NCI-H1105 (cell line): ENCODE results near the gene ITGAL.
"Not testable (repeated sequence)": the region's sequence is repeated elsewhere in the genome, so short reads cannot be mapped to it uniquely, and the experiment has no call there.

Experiments used
- DNase-seq: peaks from one replicate; lab custom pipeline; 2025; lab: John Stamatoyannopoulos, UW

ITGAL gene

DNA sequence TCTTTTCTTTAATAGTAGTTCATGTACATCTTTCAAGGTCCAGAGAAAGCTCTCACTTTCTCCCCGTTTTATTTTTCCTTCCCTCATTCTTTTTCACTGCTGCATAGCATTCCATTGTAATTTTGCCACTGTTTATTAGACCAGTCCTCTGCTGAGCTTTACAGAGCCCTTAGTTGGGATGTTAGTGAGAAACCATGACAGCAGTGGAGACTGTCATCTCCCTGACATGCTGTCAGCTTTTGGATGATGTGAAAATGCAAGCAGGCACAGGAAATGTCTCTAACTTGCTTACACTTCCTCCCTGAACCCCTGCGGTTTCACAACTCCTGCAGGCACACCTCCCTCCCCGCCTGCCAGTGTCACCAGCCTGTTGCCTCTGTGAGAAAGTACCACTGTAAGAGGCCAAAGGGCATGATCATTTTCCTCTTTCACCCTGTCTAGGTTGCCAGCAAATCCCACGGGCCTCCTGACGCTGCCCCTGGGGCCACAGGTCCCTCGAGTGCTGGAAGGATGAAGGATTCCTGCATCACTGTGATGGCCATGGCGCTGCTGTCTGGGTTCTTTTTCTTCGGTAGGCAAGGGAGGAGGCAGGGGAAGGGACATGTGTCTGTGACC, at the start of gene ITGAL:
Gene ITGAL (plus strand): TSS at position 415 of the 615 bp plus-strand sequence. CDS start 96 bp downstream, at position 511.
- no peak for DNase-seq

DNA sequence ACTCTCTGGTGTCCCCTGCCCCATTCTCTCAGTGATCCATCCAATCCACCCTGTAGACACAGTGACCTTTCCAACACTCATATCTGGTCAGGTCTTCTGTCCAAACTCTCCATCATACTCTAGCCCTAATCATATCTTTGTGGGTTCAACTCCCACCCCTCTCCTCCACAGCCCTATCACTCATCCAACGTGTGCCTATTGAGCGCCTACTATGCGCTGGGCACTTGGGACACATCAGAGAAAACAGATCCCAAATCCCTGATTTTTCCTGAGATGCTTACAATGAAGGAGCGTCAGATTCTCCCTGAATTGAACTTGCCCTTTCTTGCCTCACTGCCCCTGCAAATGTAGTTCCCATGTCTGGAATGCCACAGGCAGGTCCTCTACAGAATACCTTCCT, 44.5 kb upstream of the ITGAL start:
- DNase-seq: no peak

DNA sequence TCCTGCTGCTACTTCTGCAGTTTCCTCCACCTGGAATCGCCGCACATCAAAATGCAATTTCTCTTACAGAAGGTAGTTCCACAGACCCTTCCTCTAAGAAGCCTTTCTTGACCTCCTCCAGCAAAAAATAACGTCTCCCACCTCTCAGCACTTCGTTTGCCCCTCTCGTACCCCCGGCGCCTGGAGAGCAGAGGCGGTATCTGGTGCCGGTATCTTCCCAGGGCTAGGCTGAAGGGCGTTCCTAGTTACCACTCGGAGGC, 43.2 kb upstream of the ITGAL start:
- no peak for DNase-seq

DNA sequence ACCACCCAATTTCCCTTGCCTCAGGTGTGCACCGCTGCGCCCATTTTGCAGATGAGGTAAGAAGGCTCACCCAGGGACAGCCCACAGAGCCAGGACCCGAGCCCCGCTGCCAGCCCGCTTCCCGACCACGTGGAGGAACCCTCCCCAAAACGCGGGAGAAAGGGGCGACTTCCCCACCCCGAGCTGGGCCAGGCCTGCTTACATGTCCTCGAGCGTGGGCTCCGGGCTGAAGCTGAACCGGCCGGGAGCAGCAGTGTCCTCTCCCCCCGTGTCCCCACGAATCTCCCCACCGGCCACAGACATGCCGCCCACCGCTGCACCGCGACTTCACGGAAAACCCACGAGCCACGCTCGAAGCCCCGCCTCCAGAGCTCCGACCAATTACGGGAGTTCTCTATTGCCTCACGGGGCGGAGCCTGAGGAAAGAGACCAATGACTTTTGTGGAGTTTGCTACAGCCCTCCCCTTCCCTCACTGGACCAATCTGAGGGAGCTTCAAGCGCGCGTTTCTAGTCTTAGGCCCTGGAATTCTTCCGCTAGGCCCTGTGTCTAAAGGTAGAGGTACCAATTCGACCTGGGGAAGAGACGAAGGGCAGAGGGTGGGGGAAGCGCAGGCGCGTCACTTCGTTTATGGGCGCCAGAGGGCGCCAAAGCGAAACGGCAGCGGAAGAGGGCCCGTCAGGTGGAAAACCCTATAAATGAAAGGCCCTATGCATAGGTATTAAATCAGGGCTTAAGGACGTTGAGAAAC, 42.7 kb upstream of the ITGAL start, which contains the start of gene DCTPP1:
Gene DCTPP1 (minus strand): TSS at position 353 of the 750 bp plus-strand sequence. CDS start 50 bp downstream, at position 303.
- DNase-seq: peak; percentile 98

DNA sequence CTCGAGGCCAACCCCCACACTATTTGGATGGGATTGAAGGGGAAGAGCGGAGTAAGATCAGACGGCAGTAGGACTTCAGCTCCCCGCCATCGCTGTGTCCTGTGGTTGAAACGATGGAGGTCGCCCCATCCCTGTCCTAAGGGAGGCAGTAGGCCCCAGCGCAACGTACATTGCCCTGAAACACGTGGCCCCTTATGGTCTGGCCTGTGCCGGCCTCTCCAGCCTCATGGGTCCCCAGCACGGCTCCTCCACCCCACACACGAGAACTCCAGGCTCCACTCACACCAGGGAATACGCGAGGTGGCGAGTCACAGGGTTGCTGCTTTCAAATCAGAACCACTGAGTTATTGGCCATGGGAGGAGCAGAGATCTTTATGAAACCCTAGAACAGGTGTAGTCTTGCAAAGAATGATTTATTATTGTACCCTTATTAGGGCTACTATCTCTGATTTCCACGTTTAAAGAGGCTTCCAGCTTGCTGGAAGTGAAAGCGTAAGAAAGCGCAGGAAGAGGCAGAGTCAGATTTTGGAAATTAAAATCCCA, 42.0 kb upstream of the ITGAL start:
- no peak for DNase-seq

DNA sequence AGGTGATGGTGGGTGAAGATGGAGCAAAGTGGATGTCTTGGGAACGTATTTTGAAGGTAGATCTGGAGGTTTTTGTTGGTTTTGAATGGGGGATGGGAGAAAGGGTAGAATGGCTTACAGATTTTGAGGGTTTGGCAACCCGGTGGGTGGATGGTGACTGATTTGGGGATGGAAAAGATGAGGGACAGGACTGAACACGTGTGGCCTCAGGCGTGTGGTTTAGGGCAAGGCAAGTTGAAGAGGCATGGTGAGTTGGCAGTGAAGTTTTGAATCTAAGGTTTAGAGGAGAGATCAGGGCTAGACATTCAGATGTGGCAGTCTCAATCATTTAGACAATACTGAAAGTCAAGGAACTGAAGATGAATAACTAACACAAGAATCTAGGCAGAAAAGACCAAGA, 37.7 kb upstream of the ITGAL start:
- DNase-seq: no peak

DNA sequence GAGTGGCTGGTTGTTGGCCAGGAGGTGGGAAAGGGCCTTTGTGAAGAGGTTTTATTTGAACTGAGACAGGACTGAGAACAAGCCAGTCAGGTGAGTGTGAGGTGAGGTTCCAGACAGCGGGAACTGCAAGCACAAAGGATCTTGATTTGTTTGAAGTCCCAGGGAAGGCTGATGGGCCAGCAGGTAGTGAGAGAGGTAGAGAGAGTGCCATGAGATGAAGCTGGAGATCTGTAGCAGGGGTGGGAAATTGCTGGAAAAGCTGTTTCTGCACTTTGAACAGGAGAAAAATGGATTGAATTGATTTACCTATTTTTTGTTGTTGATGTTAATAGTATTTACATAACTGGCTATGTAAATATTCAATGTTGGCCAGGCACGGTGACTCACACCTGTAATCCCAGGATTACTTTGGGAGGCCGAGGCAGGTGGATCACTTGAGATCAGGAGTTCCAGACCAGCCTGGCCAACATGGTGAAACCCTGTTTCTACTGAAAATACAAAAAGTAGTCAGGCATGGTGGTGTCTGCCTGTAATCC, 35.0 kb upstream of the ITGAL start:
- DNase-seq: no peak

DNA sequence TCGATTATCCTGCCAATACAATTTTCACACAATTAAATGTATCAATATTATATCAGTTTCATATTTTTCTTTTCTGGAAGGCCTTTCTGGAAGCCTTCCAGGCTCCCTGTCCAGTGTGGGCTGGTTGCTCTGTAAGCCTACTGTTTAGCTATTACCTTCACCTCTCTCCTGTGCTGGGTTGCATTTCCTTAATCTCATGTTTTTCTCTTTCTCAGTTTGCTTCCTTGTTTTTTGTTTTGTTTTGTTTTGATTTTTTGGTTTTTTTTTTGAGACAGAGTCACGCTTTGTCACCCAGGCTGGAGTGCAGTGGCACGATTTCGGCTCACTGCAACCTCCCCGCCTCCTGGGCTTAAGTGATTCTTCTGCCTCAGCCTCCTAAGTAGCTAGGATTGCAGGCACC, 33.7 kb upstream of the ITGAL start:
- DNase-seq: no peak

DNA sequence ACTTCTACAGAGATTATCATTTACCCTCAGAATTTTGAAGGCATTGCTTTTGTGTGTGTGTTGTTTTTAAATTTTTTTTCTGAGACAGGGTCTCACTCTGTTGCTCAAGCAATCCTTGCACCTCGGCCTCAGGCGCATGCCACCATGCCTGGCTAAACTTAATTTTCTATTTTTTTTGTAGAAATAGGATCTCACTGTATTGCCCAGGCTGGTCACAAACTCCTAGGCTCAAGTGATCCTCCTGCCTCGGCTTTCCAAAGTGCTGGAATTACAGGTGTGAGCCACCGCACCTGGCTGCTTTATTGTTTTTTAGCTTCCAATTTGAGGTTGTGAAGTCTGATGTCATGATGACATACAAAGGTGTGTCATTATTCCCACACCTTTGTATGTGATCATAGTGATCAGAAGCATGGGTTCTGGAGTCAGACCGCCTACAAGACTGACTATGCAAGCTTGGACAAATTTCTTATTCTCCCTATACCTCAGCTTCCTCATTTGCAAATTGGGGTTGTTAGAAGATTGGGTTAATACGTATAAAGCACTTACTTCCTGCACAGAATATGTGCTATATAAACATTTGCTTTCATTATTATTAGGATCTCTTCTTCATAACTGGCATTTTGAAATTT, 32.7 kb upstream of the ITGAL start:
- no peak for DNase-seq

DNA sequence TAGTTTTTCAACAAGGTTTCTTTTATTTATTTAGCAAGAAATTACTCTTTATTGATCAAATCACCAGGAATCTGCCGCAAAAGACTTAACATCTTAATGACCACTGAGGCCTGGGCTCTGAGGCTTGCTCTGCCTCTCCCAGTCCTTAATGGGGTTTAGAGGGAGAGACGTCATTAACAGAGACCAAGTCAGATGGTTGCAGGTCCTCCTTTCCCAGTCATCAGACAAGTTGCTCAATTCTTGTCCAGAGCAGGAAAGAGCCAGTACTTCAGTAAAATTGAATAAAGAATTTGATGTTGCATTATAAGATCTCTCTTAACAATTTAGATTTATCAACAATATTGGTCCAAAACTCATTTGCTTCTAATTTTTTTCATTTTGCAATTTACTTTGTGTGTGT, 28.9 kb upstream of the ITGAL start:
- DNase-seq: no peak

DNA sequence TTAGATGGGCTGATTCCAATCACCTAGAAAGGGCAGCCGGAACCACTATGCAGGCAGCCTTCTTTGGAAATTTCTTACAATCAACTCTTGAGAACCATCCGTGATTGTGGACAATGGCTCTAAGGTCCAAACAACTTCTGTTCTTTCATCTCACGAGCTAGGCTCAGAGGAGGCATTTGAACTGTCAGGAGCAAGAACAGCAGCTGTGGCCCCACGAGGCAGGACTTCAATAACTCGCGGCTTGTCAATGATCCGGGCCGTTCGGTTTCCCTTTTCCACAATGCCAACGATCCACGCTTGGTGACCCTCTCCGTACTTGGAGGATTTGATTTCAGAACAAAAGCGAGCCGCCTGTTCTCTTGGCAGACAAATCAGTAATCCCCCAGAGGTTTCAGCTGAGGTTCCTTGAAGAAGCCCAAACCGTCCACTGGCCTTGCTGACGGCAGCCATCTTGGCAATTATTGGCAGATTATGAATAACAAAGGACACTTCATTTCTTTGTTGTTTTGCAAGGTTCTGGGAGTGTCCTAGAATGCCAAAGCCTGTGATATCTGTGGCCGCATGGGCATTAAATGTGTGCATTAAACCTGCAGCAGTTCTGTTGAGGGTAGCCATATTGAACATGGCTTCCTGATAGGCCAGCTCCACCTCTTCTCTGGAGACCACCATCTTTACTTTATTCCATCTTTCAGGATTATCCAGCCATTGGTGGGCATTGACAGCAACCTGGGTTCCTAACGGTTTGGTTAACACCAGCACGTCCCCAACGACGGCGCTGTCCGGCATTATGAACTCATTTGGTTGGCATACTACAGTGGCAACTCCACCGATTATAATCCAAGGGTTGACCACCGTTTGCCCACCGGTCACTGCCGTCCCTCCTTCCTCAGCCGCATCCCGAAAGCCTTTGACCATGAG, 28.1 kb upstream of the ITGAL start:
- no peak for DNase-seq

DNA sequence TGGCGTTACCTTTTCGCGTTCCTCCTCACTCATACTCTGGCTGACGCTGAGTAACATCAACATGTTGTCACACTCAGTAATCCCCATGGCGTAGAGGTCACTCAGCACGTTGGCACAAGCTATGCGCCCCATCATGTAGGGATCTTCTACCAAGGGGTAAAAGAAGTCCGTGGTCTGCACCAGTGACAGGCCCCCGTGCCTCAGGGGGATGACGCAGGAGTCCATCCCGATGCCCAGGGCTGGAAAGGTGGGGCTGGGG, 27.5 kb upstream of the ITGAL start:
- no peak for DNase-seq

DNA sequence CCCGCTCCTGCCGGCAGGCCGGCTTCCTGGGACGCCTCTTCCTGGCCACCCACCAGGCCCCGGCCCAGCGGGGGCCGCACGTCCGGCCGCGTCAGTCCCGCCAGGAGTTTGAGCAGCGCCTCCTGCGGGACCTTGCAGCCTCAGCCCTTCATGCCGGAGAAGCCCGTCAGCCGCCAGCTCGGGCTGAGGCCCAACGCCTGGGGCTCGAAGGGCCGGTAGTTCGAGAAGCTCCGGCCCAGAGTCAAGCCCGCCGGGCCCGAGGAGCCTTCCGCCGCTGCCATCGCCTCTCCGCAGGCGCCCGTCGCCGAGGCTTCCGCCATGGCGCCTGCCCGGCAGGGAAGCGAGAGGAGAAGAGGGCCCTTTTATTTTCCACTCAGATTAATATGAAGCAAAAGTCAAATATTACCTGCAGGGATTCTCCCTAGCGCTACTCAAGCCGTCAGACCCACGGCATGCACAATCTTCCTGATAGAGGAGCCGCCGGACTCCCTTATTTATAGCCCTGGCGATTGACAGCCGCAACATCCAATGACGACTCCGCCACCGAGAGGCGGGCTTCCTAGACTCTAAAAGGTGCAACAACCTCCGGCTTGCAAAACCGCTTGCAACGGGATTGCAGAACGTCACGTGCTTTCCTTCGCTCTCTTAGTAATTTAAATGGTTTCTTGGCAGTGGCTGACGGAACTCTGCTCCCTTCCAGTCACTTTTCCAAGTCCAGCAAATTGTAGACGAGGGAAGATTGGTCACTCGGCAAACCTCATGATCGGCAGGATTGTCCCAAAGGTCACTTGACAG, 26.9 kb upstream of the ITGAL start, which contains the start of gene SEPHS2:
Gene SEPHS2 (minus strand): TSS at position 467 of the 795 bp plus-strand sequence. CDS start 147 bp downstream, at position 320.
- DNase-seq: peak; percentile 91

DNA sequence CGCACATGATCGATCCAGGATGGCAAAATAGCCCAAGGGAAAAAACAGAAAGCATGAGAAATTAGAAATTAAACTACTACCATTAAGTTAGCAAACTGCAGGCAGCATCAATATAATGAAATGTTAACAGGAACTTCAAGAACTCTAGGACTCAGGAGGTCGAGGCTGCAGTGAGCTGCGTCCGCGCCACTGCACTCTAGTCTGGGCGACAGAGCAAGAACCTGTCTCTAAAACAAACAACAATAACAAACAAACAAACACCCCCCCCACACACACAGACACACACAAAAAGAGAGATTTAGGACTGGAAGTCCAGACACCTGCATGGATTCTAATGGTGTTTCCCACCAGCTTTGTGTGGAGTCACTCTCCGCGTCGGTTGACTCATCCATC, 26.3 kb upstream of the ITGAL start:
- DNase-seq: no peak

DNA sequence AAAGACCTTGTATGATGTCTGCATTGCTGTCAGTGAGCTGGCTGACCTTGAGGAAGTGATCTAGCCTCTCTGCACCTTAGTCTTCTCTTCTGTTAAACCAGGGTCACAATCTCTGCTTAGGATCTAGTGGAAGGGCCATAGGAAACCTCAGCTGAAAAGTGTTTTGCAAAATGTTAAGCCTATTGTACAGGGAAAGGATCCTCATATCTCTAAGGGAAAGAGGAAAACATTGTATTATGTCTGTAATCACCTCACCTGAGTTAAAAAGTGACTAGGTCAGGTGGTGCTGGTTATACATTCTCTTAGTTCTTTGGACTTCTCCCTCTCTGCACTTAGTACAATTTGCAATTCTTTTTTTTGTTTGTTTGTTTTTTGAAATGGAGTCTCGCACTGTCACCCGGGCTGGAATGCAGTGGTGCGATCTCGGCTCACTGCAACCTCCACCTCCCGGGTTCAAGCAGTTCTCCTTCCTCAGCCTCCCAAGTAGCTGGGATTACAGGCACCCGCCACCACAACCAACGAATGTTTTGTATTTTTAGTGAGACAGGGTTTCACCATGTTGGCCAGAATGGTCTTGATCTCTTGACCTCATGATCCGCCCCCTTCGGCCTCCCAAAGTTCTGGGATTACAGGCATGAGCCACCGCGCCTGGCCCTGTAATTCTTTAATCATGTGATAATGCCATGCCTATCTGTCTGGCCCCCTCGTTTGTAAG, 24.9 kb upstream of the ITGAL start:
- DNase-seq: no peak

DNA sequence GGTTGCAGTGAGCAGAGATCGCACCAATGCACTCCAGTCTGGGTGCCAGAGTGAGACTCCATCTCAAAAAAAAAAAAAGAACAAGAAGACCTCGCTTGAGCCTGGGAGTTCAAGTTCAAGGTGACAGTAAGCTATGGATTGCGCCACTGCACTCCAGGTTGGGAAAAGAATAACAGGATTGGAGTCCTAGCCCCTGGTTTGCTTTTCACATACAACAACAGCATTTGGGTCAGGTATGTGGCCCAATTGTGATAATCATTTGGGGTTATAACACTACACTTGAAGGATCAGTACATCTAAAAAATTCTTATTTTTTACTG, 23.5 kb upstream of the ITGAL start:
- DNase-seq: no peak

DNA sequence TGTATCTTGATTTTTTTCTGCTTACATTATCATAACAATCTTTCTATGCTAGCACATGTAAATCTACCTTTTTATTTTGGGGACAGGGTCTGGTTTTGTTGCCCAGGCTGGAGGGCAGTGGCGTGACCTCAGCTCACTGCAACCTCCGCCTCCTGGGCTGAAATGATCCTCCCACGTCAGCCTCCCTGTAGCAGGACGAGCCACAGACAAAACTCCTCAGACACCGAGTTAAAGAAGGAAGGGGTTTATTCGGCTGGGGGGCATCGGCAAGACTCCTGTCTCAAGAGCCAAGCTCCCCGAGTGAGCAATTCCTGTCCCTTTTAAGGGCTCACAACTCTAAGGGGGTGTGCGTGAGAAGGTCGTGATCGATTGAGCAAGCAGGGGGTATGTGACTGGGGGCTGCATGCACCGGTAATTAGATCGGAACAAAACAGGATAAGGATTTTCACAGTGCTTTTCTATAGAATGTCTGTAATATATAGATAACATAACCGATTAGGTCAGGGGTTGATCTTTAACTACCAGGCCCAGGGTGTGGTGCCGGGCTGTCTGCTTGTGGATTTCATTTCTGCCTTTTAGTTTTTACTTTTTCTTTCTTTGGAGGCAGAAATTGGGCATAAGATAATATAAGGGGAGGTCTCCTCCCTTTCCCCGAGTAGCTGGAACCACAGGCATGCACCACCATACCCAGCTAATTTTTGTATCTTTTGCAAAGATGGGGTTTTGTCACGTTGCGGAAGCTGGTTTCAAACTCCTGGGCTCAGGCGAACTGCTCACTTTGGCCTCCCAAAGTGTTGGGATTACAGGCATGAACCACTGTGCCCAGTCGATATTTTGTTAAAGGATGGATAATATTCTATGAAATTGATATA, 19.6 kb upstream of the ITGAL start:
- DNase-seq: not testable (repeated sequence)

DNA sequence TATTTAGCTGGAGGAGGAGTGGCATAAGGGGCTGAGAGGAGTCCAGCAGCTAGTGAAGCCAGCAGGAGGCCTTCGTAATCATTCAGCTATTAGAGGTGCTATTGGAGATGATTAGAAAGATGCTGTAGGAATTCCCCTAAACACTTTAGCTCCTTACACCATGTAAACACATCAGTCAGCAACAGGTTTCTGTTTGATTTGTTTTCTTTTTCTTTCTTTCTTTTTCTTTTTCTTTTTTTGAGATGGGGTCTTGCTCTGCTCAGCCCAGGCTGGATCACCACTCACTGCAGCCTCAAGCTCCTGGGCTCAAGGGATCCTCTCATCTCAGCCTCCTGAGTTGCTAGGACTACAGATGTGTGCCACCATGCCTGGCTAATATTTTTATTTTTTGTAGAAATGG, 16.2 kb upstream of the ITGAL start:
- DNase-seq: no peak

DNA sequence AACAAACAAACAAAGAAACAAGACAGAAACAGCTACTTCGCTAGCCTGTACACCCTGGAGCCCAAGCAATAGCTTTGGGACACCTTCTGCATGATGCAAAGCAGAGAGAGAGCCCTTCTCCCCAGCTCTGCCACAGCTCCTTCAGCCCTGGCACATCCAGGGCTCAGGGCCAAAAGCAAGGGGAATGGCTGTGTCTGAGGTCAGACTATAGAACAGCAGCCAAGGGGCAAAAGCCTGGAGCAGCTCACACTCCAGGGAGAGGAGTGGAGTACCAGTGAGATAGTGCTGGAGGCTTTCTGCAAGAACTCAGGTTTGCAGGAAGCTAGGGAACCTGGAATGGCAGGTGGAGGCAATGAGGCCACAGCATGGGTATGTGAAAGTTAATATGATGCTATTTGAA, 15.3 kb upstream of the ITGAL start:
- no peak for DNase-seq
